Left lobe of liver (tissue), 2 donors: ENCODE results near the gene ARAP1. TPM values are rescaled to one million over a fixed set of nuclear protein-coding genes. Genes with fewer than 3 reads are reported as not detected.

Experiments used
- ATAC-seq: fragments of 200-7000 bp; cut with Tn5 transposase; one replicate; pipeline ENCODE4 v1.9.1; 2020; ENCODE audit warnings: mild to moderate bottlenecking, moderate library complexity
- DNase-seq: peaks from one replicate; pipeline ENCODE4 v3.0.0-alpha.2; 2020; ENCODE audit warnings: low spot score
- total RNA-seq: library from RNA; stranded (reverse); gene quantifications from one replicate; pipeline ENCODE4 v1.2.1, GENCODE V29; 2021
- donor health status: DM: no; HTN: no; CAD: no; lungs with moderate emphysema.
- donor health status: DM: no; HTN: yes; CAD: no.

Gene ARAP1
- total RNA-seq, 1 donor from 2014 or later, result 37.5 TPM

DNA sequence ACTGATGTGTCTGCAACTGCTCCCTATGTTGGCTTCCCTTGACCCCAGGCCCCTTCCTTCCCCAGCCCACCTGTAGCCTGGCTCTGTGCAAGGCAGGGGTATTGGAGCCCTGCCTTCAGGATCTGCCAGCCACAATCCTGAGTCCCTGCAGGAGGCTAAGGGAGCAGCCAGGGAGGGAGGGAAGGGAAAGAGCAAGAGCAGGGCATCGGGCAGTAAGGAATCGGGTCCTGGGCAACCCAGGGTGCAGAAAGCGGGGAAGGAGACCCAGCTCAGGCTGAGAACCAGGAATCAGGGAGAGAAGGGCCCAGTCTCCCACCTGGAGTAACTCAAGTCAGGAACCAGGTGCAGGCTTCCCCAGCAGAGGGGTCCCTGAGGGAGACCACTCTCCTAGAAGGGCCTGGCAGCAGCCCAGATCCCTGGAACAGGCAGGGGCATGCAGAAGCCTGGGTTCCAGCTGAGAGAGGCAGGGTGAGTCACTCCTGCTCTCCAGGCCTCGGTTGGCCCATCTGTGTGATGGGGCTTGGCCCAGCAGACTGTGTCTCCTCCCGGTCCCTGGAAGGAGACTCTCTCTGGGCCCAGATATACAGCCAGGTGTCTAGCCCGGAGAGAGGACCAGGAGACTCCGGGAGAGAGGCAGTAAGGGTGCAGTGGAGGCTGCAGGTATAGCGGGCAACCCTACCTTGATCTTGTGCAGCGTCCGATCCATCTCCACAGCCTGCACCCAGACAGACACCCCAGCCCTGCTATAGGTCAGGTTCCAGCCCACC is 28.3 kb upstream of the ARAP1 start:
- peak; percentile 52 for DNase-seq
- no peak for ATAC-seq

DNA sequence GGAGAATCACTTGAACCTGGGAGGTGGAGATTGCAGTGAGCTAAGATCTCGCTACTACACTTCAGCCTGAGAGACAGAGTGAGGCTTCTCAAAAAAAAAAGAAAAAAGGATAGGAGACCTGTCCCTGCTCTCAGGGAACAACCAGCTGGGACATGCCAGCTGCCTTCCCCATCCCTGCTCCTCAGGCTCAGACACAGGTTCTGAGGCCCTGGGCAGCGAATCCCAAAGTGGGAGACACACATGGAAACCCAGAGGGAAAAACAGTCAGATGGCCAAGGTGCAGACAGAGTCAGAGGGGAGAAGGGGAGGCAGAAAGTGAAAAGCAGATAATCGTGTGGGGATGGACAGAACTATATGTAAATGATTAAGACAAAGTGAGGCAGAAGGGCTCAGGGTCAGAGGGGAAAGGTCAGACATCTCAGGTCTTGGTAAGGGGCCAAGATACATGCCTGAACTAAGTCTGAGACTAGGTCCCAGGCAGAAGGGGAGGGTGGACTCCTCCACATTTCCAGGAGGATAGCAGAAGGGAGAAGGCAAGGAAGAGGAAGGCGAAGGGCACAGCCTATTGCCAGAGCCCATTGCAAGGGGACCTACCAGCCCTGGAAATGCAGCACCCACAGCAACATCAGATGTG is 27.4 kb upstream of the ARAP1 start:
- ATAC-seq, result peak; percentile 6
- peak; percentile 69 for DNase-seq

DNA sequence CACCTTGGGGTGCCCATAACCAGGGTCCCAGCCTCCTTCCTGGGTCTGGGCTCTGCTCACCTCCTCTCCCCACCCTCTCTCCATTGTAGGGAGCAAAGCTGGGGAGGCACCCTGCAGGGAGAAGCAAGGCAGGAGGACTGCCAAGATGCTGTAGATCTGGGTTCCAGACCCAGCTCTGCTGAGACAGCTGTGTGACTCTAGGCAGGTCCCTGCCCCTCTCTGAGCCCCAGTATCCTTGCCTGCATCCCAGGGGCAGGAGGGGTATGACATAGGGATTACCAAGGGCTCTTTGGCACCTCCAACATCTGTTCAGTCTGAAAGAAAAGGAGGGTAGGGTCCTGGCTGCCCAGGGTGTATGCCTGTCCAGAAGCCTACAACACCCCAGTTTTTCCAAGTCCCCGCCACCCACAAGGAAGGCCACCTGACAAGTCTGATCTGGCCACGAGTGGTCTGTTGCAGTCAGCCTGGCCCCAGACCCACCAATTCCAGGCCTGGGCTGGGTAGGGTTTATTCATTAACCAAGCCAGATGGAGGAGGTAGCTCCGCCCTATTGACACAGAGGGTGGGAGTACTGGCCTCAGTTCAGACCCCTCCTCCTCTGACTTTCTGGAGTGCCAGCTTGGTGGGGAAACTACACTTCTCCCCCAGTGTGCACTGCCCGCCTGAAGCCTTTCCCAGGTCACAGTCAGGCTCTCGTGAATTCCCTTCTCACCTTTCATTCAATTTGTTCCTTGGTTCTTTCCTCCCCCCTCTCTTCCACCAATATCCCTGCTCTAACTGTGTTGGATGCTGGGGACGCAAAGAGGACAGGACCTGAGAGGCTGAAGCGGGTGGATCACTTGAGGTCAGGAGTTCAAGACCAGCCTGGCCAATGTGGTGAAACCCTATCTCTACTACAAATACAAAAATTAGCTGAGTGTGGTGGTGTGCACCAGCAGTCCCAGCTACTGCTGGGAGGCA is 26.6 kb upstream of the ARAP1 start:
- DNase-seq (peak; percentile 93), ATAC-seq (peak; percentile 50)

DNA sequence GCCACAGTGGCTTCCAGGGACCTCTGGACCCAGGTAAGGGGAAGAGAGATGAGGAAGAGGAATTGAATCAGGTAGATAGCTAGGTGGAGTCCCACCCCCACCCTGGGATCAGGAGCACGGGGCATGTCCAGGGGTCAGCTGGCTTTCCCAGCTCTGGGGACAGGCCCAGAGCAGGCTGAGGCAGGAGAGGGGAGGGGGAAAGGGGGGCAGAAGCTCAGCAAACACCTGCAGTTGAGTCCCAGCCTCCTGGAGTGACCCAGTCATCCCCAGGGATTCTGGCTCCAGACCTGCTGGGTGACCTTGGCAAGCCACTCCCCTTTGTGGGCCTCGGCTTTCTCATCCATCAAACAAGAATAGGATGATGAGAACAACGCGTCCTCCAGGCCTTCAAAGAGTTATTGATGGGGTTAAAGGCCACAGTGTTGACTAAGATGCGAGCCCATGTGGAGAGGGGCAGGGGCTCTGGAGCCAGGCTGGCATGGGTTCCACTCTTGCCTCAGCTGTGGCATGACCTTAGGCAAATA is 25.6 kb upstream of the ARAP1 start:
- DNase-seq, result peak; percentile 98
- ATAC-seq, result peak; percentile 56

DNA sequence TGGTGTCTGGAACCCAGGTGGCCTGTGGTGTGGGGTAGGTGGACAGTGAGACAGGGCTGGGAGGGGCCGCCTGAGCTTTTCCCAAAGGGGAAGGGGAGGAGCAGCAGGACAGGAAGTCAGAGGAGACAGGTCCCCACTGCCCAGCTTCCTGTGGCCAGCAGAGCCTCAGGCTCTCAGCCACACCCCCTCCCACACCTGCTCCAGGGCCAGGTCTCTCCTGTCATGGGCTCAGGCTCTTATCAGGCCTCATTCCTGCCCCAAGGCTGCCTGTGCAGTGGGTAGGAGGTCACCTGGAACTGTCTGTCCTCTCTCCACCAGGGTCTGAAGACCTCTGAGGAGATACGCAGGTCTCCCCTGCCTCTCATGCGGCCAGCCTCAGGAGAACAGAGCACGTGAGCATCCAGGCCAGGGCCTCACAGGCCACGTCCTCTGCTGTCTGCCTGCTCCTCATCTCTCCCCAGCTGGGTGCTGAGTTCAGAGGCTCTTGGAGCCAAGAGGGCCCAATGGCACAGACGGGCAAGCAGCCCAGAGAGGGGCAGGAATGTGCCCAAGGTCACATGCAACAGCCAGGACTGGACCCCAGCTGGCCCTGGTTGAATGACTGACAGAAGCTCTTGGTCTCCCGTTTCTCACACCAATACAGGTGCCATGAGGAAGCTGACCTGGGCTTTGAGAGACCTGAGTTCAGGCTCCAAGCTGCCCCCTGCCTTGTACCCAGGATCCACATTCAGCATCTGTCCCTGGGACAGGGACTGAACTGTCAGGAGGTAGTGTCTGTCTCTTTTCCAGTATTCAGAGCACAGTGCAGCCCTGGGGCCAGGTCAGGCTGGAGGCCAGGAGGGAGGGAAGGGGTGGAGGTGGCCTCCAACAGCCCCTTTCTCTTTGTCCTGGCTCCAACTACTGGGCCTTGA is 24.9 kb upstream of the ARAP1 start:
- DNase-seq (peak; percentile 93), ATAC-seq (peak; percentile 35)

DNA sequence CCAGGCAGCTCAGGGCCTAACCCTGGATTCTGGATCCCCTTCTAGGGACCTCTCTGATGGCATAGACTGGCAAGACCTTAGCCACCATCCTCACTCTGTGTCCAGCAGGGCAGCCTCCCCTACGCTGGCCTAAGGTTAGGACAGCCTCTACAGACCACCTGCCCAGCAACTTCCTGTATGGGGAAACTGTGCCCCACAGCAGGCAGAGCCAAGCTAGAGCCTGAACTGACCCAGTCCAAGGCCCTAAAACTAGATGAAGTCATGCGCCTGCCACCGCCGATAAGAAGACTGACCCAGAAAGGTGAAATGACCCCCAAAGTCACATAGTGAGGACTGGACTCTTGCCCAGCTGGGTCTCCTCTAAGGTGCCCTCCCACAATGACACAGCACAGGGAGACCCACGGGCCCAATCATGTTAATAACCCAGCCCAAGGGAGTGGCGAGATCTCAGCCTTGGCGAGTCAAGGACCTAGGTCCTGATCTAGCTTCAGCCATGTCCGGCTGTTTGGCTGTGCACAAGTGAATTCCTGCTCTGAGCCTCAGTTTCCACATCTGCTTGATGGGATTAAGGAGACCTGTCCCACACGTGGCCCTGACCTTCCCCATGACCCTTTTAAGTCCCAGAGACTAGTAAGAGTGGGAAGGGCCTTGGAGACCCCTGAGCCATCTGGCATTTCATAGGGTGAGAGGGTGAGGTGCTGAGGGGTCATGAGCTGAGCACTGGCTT is 24.1 kb upstream of the ARAP1 start:
- no peak for DNase-seq
- ATAC-seq, result no peak

DNA sequence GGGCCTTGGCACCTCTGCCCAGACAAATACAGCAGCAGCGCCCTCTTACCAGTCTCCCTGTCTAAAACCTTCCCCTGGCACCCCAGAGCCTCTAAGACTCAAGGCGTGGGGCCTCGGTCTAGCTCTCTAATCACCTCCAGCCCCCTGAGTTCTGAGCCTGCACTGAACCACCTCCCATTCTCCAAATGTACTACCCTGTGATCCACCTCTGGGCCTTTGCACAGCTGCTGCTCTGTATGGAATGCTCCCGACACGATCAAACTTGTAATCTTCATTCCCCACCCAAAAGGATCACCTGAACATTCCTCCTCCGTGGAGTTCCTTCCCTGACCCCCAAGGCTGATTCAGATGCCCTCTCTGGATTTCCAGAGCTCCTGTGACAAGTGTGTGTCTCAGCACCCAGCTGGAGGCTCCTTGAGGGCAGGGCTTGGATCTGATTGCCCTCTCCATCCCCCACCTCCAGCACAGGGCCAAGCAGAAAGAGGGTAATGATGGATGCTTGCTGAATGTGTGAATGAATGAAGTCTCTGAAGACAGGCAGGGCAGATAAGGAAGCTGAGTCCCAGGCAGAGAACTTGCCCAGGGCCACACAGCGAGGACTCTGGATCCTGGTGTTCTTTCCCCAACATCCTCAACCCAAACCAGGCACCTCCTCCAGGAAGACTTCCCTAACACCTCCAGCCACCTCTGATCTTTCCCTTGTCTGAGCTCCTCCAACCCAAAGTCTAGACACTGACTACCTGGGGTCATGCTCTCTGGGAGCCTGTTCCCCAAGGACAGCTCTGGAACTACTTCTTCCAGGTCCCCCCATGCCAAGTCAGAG is 23.3 kb upstream of the ARAP1 start:
- DNase-seq (no peak), ATAC-seq (no peak)

DNA sequence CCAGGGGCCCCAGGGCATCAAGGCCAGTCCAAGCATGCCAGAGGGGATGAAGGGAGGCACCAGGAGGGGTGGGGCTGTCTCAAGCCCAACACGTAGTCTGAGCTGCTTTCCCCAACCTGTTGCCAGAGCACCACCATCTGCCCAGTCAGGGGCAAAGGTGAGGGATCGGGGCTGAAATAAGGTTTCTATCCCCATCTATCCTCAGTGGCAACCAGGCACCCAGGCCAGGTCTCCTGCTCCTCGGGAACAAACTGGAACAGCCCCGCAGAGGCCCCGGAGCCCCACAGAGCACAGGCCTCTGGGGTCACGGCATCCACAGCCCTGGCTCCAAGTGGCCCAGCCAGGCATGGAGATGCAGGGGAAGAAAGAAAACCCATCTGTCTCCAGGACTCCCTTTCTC is 22.3 kb upstream of the ARAP1 start:
- ATAC-seq (no peak), DNase-seq (no peak)

DNA sequence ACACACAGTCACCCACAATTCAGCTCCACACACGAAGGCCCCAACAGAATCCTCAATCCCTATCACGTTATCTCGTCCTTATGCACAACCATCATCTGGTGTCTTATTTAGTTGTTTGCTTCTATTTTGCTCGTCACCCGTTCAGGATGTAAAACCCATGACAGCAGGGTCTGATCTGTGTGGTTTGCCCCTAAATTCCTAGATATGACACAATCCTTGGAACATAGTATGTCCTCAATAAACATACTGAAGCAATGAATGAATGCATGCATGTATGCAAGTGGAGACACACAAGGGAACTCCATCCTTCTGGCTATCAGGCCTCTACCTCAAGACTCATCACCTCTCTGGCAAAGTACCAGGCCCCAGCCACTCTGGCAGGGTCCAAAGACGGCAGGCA is 21.5 kb upstream of the ARAP1 start:
- DNase-seq (no peak), ATAC-seq (no peak)

DNA sequence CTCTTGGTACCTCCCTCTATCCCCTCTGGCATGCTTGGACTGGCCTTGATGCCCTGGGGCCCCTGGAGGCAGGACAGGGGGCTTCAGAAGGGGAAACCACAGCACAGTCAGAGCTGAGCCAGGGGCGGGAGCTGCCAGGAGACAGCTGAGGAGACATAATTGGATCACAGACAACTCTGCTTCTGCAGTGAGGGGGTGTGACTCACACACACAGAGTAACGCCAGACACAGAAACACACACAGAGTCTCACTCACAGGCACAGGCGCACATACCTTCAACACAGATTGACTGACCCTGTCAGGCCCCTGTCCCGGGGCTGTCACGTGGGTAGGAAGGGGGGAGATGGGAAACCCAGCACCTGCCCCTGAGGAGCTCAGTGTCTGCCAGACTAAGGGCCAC is 21.1 kb upstream of the ARAP1 start:
- ATAC-seq (no peak), DNase-seq (no peak)

DNA sequence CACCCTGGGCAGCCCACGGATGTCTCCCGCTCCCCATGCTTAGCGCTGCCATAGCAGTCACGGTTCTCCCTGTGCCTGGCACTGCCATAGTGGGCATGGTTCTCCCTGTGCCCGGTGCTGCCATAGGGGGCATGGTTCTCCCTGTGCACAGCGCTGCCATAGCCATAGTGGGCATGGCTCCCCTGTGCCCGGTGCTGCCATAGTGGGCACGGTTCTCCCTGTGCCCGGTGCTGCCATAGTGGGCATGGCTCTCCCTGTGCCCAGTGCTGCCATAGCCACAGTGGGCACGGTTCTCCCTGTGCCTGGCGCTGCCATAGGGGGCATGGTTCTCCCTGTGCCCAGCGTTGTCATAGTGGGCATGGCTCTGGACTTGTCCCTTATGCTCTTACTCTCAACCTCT is 19.9 kb upstream of the ARAP1 start:
- DNase-seq (no peak), ATAC-seq (no peak)

DNA sequence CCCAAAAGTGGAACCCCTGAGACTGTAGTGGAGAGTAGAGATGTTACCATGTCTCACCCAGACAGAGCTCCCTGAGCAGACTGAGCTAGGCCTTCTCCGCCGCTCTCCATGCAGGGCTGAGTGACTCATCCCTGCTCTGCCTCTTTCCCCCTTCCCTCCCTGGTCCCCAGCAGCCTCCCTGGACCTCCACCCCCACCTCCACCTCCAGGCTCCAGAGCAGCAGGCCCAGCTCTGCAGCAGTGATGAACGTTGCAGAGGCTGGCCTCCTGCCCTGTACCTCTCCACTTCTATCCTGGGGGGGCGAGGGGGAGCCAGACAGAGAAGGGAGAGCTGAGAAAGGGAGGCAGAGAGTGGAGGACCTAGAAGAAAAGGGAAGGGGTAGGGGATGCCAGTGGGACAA is 19.3 kb upstream of the ARAP1 start:
- no peak for DNase-seq
- ATAC-seq, result no peak

DNA sequence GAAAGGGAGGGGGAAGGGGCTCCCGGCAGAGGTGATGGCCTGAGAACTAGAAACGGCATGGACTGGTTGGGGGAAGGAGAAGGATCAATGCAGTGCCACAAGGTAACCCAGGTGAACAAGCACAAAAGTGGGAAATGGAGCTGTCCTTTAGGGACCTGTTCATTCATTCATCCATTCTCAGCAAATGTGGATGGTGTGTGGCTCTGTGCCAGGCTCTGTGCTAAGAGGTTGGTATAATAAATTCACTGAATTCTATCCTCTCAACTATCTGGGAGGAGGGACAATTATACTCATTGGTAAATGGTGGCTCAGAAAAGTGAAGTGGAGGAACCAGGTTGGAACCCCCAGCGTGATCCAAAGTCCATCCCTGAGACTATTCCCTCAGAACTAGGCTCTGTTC is 18.6 kb upstream of the ARAP1 start:
- DNase-seq (no peak), ATAC-seq (no peak)

DNA sequence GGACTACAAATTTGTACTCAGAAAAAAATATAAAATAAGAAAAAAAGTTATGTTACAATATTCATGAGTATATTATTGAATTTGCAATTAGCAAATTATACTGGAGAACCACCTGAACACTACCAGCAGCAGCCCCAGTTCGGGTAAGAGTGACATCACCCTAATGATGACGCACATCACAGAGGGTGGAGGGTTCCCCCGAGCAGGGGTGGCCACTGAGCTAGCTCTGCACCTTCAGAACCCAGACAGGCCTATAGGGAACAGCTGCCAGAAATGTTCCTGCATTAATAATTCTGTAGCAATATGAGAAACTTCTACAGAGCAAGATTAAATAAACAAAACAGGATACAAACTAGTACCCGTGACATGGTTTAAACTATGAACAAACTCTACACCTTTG is 17.5 kb upstream of the ARAP1 start:
- no peak for DNase-seq
- ATAC-seq, result no peak

DNA sequence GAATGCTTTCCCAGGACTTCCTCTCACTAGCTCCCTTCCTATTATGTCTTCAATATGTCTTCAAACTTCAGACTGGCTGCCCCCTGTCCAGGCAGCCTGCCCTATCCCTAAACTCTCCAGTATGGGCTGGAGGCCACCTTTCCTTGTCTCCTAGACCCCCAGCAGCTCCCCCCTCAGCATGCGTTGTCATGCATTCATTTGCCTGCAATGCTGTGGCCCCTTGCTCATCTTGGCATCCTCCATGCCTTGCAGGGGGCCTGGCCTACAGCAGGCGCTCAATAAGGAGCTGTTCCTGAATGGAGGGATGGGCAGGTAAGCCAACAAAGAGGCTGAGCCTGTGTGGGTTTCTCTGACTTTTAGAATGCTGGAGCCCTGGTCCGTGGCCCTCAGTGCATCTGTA is 16.4 kb upstream of the ARAP1 start:
- ATAC-seq, result no peak
- no peak for DNase-seq

DNA sequence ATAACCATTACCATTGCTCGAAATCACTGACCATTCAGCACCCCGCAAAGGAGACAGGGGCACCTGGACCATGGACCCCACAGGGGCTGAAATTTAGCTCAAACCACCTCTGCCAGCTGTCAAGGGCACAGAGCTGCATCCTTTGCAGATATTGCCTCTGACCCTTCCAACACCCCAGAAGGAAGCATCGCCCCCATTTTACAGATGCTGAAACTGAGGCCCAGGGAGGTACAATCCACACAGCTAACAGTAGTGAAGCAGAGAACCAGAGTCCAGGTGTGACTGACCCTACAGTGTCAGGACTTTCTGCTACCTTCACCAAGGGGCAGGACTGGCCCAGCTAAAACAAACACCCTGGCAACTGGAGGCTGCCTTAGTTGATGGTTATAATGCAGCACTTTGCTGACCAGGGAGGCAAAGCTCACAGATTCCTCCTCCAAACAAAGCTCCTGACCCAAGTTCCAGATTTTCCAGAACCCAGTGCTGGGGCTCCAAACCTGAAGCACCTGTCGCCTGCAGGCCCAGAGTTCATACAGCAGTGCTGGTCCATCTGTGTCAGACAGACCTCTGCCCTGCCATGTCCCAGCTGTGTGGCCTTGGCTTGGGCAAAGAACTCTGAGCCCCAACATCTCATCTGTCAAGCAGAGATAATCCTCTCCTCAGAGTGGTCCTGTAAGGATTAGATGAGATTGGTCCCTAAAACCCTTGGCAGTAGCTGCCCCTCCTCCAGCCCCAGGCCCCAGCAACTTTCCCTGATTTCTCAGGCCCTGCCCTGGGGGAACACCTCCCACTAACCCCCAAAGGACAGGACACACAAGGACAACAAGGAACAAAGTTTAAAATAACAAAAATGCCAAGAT is 15.2 kb upstream of the ARAP1 start:
- no peak for DNase-seq
- ATAC-seq, result peak; percentile 35

DNA sequence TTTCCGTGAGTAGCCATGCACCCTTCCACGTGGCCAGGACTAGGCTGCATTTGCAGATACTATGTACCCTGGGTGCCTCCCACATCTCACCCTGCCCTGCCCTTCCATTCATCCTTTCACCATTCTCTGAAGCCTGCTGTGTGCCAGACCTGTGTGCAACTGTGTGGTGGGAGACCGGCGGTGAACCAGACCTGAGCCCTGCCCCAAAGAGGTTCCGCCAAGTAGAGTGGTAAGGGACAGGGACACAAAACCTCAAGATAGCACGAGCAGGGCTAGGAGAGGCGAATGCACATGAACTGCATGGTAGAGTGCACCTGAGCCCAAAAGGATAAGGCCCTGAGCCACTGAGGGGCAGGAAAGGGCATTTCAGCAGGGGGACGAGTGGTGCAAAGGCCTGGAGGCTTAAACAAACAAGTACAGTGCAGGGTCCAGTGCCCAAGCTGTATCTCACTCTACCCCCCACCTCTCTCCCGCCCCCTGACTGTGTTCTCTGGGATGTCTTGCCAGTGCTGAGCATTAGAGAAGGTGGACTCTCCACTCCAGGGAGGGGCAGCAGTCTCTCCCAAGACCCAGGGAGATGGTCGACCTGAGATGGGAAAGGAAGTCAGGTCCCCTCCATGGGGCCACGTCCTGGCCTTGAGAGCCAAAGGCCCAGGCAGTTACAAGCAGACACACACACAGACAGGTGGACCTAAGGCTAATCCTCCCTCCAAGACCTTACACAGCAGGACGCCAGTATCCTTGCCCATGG is 14.1 kb upstream of the ARAP1 start:
- DNase-seq (peak; percentile 76), ATAC-seq (peak; percentile 83)
